ENCODE data around the gene AMH.

Gene AMH

GRCh38 chr19:2213799-2214198 is 35.3 kb upstream of the AMH start:
- CTCF ChIA-PET = interaction anchor here (0.8 to 2.0 kb wide), 4 partner anchors 13 to 58 kb away, joined by 3 to 5 read pairs (median 3); no protein-coding TSS in a partner anchor
- Histone ChIP-seq H3K4me1 (ENCODE audit: control extremely low read depth in 1 of 4, control insufficient read depth in 4 of 4, insufficient read depth in 4 of 4, low read length in 3 of 4) (no peaks in the 10 kb centered on the region), H3K36me3 (ENCODE audit: control insufficient read depth in 4 of 4, insufficient read depth in 4 of 4, low read length in 3 of 4) (peaks cover 10 to 95% (median 77%) of the 10 kb centered on the region in 4 experiments), H3K4me3 (ENCODE audit: control insufficient read depth in 1 of 7, extremely low read depth in 1 of 7, insufficient read depth in 4 of 7, low read depth in 2 of 7, low read length in 6 of 7) (no peak overlapping the region), H3K27me3 (replicated peaks in 2 of 5; ENCODE audit: control insufficient read depth in 4 of 5, insufficient read depth in 5 of 5, low read length in 4 of 5) (no peaks in the 10 kb centered on the region), H3K9me3 (ENCODE audit: control extremely low read depth in 1 of 5, control insufficient read depth in 4 of 5, insufficient read depth in 2 of 5, low read depth in 1 of 5, low read length in 4 of 5) (no peaks in the 10 kb centered on the region), H3K27ac (ENCODE audit: insufficient read depth in 1 of 2, low read depth in 1 of 2, low read length in 2 of 2, poor library complexity in 1 of 2, severe bottlenecking in 2 of 2) (no peak overlapping the region)
- POLR2A ChIA-PET = interaction anchor here (0.6 kb wide), 1 partner anchor 56 kb away, joined by 5 read pairs; no protein-coding TSS in a partner anchor
- WGBS (ENCODE audit: insufficient coverage) = 95% methylated on average over 25 of the region's 26 CpGs
- DNase-seq = no peak

- Histone ChIP-seq H3K4me1 (ENCODE audit: control extremely low read depth in 1 of 4, control insufficient read depth in 4 of 4, insufficient read depth in 4 of 4, low read length in 3 of 4) (no peaks in the 10 kb centered on the region), H3K27ac (ENCODE audit: insufficient read depth in 1 of 2, low read depth in 1 of 2, low read length in 2 of 2, poor library complexity in 1 of 2, severe bottlenecking in 2 of 2) (no peak overlapping the region), H3K27me3 (replicated peaks in 2 of 5; ENCODE audit: control insufficient read depth in 4 of 5, insufficient read depth in 5 of 5, low read length in 4 of 5) (no peaks in the 10 kb centered on the region), H3K4me3 (ENCODE audit: control insufficient read depth in 1 of 7, extremely low read depth in 1 of 7, insufficient read depth in 4 of 7, low read depth in 2 of 7, low read length in 6 of 7) (no peak overlapping the region), H3K36me3 (ENCODE audit: control insufficient read depth in 4 of 4, insufficient read depth in 4 of 4, low read length in 3 of 4) (peaks cover 11 to 96% (median 76%) of the 10 kb centered on the region in 4 experiments), H3K9me3 (ENCODE audit: control extremely low read depth in 1 of 5, control insufficient read depth in 4 of 5, insufficient read depth in 2 of 5, low read depth in 1 of 5, low read length in 4 of 5) (no peaks in the 10 kb centered on the region)
- POLR2A ChIA-PET = no interaction called here
- no peak for DNase-seq
- 99% methylated on average over 16 of the region's 17 CpGs for WGBS (ENCODE audit: insufficient coverage)
- CTCF ChIA-PET = interaction anchor here (1.0 to 2.0 kb wide), 4 partner anchors 13 to 46 kb away, joined by 3 to 5 read pairs (median 3); no protein-coding TSS in a partner anchor
Observed at GRCh38 chr19:2214251-2214650, 34.9 kb upstream of the AMH start.

- no peaks in the 10 kb centered on the region for H3K4me1 ChIP-seq (ENCODE audit: control extremely low read depth in 1 of 4, control insufficient read depth in 4 of 4, insufficient read depth in 4 of 4, low read length in 3 of 4)
- no peak for DNase-seq
- ChIA-PET POLR2A (no interaction called here), CTCF (interaction anchor here (1.0 to 2.1 kb wide), 4 partner anchors 8 to 60 kb away, joined by 3 to 10 read pairs (median 3); no protein-coding TSS in a partner anchor)
- no peaks in the 10 kb centered on the region for H3K27me3 ChIP-seq (replicated peaks in 2 of 5; ENCODE audit: control insufficient read depth in 4 of 5, insufficient read depth in 5 of 5, low read length in 4 of 5)
- peaks cover 12 to 96% (median 74%) of the 10 kb centered on the region in 4 experiments for H3K36me3 ChIP-seq (ENCODE audit: control insufficient read depth in 4 of 4, insufficient read depth in 4 of 4, low read length in 3 of 4)
- H3K4me3 ChIP-seq (ENCODE audit: control insufficient read depth in 1 of 7, extremely low read depth in 1 of 7, insufficient read depth in 4 of 7, low read depth in 2 of 7, low read length in 6 of 7) = no peak overlapping the region
- 94% methylated on average over 31 of the region's 31 CpGs for whole genome bisulfite sequencing (ENCODE audit: insufficient coverage)
- no peak overlapping the region for H3K27ac ChIP-seq (ENCODE audit: insufficient read depth in 1 of 2, low read depth in 1 of 2, low read length in 2 of 2, poor library complexity in 1 of 2, severe bottlenecking in 2 of 2)
- no peaks in the 10 kb centered on the region for H3K9me3 ChIP-seq (ENCODE audit: control extremely low read depth in 1 of 5, control insufficient read depth in 4 of 5, insufficient read depth in 2 of 5, low read depth in 1 of 5, low read length in 4 of 5)
Observed at GRCh38 chr19:2215281-2215751, 33.8 kb upstream of the AMH start.

DNA sequence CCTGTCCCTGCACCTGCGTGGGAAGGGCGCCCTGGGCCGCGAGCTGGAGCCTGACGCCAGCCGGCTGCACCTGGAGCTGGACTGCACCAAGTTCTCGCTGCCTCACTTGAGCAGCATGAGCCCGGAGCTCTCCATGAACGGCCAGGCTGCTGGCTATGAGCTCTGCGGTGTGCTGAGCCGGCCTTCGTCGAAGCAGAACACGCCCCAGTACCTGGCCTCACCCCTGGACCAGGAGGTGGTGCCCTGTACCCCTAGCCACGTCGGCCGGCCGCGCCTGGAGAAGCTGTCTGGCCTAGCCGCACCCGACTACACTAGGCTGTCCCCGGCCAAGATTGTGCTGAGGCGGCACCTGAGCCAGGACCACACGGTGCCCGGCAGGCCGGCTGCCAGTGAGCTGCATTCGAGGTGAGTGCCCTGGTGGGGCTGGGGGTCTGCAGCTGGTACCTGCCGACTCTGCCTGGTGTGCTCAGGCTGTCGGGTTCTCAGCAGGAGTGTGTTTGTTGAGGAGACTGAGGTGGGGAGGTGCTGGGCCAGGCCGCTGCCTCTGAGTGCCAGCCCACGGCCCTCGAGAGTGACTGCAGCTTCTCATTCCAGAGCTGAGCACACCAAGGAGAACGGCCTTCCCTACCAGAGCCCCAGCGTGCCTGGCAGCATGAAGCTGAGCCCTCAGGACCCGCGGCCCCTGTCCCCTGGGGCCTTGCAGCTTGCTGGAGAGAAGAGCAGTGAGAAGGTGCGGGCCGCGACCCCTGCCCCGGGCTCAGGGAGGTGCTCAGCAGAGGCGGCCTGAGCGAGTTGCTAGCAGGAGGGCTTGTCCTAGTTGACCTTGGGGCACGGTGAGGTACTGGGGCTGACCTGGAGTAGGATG is 32.5 kb upstream of the AMH start:
- 98% methylated on average over 39 of the region's 43 CpGs for WGBS (ENCODE audit: insufficient coverage)
- Histone ChIP-seq H3K9me3 (ENCODE audit: control extremely low read depth in 1 of 5, control insufficient read depth in 4 of 5, insufficient read depth in 2 of 5, low read depth in 1 of 5, low read length in 4 of 5) (no peaks in the 10 kb centered on the region), H3K27ac (ENCODE audit: insufficient read depth in 1 of 2, low read depth in 1 of 2, low read length in 2 of 2, poor library complexity in 1 of 2, severe bottlenecking in 2 of 2) (no peak overlapping the region), H3K4me1 (ENCODE audit: control extremely low read depth in 1 of 4, control insufficient read depth in 4 of 4, insufficient read depth in 4 of 4, low read length in 3 of 4) (no peaks in the 10 kb centered on the region), H3K36me3 (ENCODE audit: control insufficient read depth in 4 of 4, insufficient read depth in 4 of 4, low read length in 3 of 4) (peaks cover 12 to 94% (median 75%) of the 10 kb centered on the region in 4 experiments), H3K27me3 (replicated peaks in 2 of 5; ENCODE audit: control insufficient read depth in 4 of 5, insufficient read depth in 5 of 5, low read length in 4 of 5) (no peaks in the 10 kb centered on the region), H3K4me3 (ENCODE audit: control insufficient read depth in 1 of 7, extremely low read depth in 1 of 7, insufficient read depth in 4 of 7, low read depth in 2 of 7, low read length in 6 of 7) (no peak overlapping the region)
- no peak for DNase-seq
- ChIA-PET CTCF (interaction anchor here (0.7 to 2.1 kb wide), 5 partner anchors 9 to 62 kb away, joined by 3 to 10 read pairs (median 3); no protein-coding TSS in a partner anchor), POLR2A (no interaction called here)

DNA sequence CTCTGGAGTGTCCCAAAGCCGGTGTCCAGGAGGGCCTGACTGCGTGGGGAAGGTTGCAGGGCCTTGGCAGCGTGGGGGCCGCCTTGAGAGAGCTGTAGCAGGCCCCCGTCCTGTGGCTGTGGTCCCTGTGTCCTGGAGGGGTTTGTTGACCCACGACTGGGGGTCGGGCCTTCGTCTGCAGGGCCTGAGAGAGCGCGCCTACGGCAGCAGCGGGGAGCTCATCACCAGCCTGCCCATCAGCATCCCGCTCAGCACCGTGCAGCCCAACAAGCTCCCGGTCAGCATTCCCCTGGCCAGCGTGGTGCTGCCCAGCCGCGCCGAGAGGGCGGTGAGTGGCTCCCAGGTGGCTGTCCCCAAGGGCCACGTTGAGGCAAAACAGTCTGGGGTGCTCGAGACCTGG is 31.5 kb upstream of the AMH start:
- CTCF ChIA-PET = no interaction called here
- POLR2A ChIA-PET = no interaction called here
- WGBS (ENCODE audit: insufficient coverage) = 94% methylated on average over 22 of the region's 22 CpGs

DNA sequence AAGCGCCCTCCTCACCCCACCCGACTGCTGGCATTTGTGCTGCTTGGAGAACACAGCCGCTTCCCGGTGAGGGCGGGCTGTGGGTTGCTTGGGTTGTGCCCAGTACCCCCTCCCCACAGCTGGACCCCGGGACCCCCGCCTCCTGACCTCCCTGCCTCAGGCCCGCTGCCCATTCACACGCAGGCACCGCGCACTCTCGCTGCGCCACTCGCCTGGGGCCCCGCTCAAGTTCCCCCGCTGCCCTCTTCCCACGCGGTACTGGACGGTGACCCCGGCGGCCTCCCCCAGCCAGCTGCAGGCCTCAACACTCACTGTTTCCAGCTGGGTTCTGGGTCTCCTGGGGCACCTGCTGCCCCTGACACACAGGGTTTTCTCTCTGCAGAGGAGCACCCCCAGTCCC is 29.4 kb upstream of the AMH start:
- peaks cover 20 to 90% (median 65%) of the 10 kb centered on the region in 4 experiments for H3K36me3 ChIP-seq (ENCODE audit: control insufficient read depth in 4 of 4, insufficient read depth in 4 of 4, low read length in 3 of 4)

More for the DNA sequence above, 31.5 kb upstream of the AMH start:
- Histone ChIP-seq H3K27me3 (replicated peaks in 2 of 5; ENCODE audit: control insufficient read depth in 4 of 5, insufficient read depth in 5 of 5, low read length in 4 of 5) (no peaks in the 10 kb centered on the region), H3K9me3 (ENCODE audit: control extremely low read depth in 1 of 5, control insufficient read depth in 4 of 5, insufficient read depth in 2 of 5, low read depth in 1 of 5, low read length in 4 of 5) (no peaks in the 10 kb centered on the region), H3K36me3 (ENCODE audit: control insufficient read depth in 4 of 4, insufficient read depth in 4 of 4, low read length in 3 of 4) (peaks cover 14 to 94% (median 72%) of the 10 kb centered on the region in 4 experiments), H3K4me1 (ENCODE audit: control extremely low read depth in 1 of 4, control insufficient read depth in 4 of 4, insufficient read depth in 4 of 4, low read length in 3 of 4) (no peaks in the 10 kb centered on the region), H3K27ac (ENCODE audit: insufficient read depth in 1 of 2, low read depth in 1 of 2, low read length in 2 of 2, poor library complexity in 1 of 2, severe bottlenecking in 2 of 2) (no peak overlapping the region), H3K4me3 (ENCODE audit: control insufficient read depth in 1 of 7, extremely low read depth in 1 of 7, insufficient read depth in 4 of 7, low read depth in 2 of 7, low read length in 6 of 7) (no peak overlapping the region)
- DNase-seq = no peak

More for the DNA sequence above, 29.4 kb upstream of the AMH start:
- DNase-seq = no peak
- Histone ChIP-seq H3K9me3 (ENCODE audit: control extremely low read depth in 1 of 5, control insufficient read depth in 4 of 5, insufficient read depth in 2 of 5, low read depth in 1 of 5, low read length in 4 of 5) (no peaks in the 10 kb centered on the region), H3K27ac (ENCODE audit: insufficient read depth in 1 of 2, low read depth in 1 of 2, low read length in 2 of 2, poor library complexity in 1 of 2, severe bottlenecking in 2 of 2) (no peak overlapping the region), H3K4me3 (ENCODE audit: control insufficient read depth in 1 of 7, extremely low read depth in 1 of 7, insufficient read depth in 4 of 7, low read depth in 2 of 7, low read length in 6 of 7) (no peak overlapping the region), H3K27me3 (replicated peaks in 2 of 5; ENCODE audit: control insufficient read depth in 4 of 5, insufficient read depth in 5 of 5, low read length in 4 of 5) (no peaks in the 10 kb centered on the region), H3K4me1 (ENCODE audit: control extremely low read depth in 1 of 4, control insufficient read depth in 4 of 4, insufficient read depth in 4 of 4, low read length in 3 of 4) (no peaks in the 10 kb centered on the region)
- WGBS (ENCODE audit: insufficient coverage) = 94% methylated on average over 20 of the region's 21 CpGs
- ChIA-PET POLR2A (no interaction called here), CTCF (interaction anchor here (1.0 kb wide), 1 partner anchor 20 kb away, joined by 3 read pairs; no protein-coding TSS in a partner anchor)

Measured in common myeloid progenitor, CD34-positive (primary cell).